Vagina (tissue), 2 donors: ENCODE data around the gene CADM4.

Experiments
- CTCF ChIP-seq, 3 experiments: fragments of 450-650 bp in 2 of 3; fragments of 200-600 bp in 1 of 3; sonication (generic) in 1 of 3; IDR thresholded peaks; one replicate each; pipeline ENCODE4 v1.5.1; 2017 to 2019; ENCODE audit warnings: antibody characterized with exemption in 3 of 3, mild to moderate bottlenecking in 2 of 3, moderate library complexity in 2 of 3
- POLR2A ChIP-seq, 2 donors: fragments of 450-650 bp; IDR thresholded peaks; one replicate each; pipeline ENCODE4 v1.6.1; 2017; ENCODE audit warnings: antibody characterized with exemption in 2 of 2, mild to moderate bottlenecking in 2 of 2, moderate library complexity in 2 of 2
- POLR2AphosphoS5 ChIP-seq, 2 donors: sonication (generic); formaldehyde crosslinking; IDR thresholded peaks; one replicate each; pipeline ENCODE4 v1.9.0; 2017; ENCODE audit warnings: antibody characterized with exemption in 2 of 2, mild to moderate bottlenecking in 2 of 2, low read depth in 1 of 2; ENCODE audit not compliant: insufficient read depth in 1 of 2

- TF ChIP-seq POLR2A (IDR thresholded peaks at IDR 0.05) (no peak), CTCF (IDR thresholded peaks at IDR 0.05) (no peak), POLR2AphosphoS5 (IDR thresholded peaks at IDR 0.05; ENCODE audit: insufficient read depth in 1 of 2, low read depth in 1 of 2) (no peak)
Measured at GRCh38 chr19:43626838-43627237, 12.8 kb downstream of the CADM4 start.
